SHP77 treated with DMSO at 0.1 percent for 48 hours (cell line): ENCODE measurements around the gene BRAT1.
A peak's percentile ranks its signal among the peaks of the same experiment; 100 is the strongest.
"Not testable (repeated sequence)": the region's sequence is repeated elsewhere in the genome, so short reads cannot be mapped to it uniquely, and the experiment has no call there.

Source experiments
- DNase-seq: peaks from one replicate; lab custom pipeline; 2025; lab: John Stamatoyannopoulos, UW

The BRAT1 gene

DNA sequence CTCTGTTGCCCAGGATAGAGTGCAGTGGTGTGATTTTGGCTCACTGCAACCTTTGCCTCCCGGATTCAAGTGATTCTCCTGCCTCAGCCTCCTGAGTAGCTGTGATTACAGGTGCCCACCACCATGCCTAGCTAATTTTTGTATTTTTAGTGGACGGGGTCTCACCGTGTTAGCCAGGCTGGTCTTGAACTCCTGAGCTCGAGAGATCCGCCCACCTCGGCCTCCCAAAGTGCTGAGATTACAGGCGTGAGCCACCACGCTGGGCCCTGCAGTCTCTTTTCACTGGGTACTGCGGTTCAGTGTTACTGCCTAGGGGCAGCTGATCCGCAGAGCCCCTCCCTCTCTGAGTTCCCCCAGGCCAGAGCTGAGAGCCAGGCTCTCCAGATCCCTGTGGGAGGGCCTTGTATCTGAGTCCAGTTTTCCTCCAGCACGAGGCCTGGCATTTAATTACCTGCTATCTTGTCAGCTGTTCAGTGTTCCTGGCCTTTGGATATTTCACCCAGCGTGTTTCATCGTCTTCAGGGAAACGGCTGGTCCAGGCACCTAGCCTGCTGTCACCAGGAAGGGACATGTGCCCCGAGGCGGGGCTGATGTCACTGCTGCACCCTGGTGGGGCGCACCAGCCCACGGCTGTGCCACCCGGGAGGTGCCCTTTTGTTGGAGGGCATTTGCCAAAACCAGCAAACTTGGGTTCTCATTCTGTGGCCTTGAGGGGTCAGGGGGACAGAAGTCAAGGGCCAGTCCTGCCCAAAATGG lies 19.3 kb downstream of the BRAT1 start:
- DNase-seq: not testable (repeated sequence)

- DNase-seq: not testable (repeated sequence)
Observed at GRCh38 chr7:2534214-2534613, 21.1 kb downstream of the BRAT1 start.

DNA sequence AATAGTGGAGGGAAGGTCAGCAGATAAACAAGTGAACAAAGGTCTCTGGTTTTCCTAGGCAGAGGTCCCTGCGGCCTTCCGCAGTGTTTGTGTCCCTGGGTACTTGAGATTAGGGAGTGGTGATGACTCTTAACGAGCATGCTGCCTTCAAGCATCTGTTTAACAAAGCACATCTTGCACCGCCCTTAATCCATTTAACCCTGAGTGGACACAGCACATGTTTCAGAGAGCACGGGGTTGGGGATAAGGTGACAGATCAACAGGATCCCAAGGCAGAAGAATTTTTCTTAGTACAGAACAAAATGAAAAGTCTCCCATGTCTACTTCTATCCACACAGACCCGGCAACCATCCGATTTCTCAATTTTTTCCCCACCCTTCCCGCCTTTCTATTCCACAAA lies 21.8 kb downstream of the BRAT1 start:
- not testable (repeated sequence) for DNase-seq

DNA sequence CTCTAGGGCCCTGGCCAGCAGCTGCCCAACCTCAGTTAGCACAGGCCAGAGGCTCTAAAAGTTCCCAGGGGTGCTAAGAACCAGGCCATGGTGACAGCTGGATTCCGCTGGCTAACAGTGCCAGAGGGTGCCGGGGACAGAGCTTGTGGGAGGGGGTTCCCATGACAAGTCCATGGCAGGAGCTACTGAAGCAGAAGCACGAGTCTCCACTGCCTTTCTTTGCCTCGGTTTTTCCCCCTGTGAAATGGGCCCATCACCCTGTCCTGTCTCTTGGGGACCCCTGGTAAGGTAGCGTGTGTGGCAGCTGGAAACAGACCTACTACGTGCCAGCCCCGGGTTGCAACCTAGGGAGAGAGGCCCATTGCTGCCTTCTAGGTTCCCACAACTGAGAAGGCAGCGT lies 22.5 kb downstream of the BRAT1 start:
- not testable (repeated sequence) for DNase-seq

DNA sequence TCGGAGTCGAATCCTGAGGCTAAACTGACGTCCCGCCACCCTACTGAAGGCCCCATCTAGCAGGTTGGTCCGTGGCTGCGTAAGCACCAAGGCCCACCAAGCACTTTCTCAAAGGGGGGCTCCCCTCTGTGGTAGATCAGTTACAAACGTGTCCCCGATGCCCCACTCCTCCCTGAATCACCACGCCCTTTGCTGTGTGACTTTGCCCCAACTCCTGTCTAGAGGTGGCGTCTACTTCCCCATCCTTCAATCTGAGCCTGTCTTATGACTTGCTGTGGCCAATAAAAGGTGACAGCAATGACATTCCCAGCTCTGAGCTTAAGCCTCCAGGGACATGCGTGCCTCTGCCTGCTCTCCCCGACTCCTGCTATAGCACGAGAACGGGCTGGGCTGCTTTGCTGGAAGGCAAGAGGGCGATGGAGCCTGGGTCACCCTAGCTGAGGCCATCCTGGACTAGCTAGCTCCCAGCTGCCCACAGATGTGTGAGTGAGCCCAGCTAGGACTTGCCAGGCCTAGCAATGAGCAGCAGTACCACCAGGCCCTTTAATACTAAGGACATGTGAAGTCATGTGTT lies 23.0 kb downstream of the BRAT1 start:
- not testable (repeated sequence) for DNase-seq

DNA sequence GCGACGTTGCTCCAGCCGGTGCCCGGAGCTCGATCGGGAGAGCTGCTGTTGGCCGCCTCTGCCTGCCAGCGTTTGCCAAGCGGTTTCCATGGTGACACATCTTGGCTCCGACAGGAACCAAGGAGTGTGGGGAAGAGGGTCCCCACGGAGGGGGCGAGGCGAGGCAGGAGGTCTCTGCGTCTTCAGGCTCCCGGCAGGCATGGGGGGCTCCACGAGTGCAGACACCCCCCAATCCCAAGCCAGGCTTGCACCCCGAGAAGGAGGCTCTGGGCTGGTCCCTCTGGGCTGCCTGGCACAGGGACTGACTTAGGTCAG lies 23.6 kb downstream of the BRAT1 start:
- not testable (repeated sequence) for DNase-seq

GRCh38 chr7:2530994-2531795 lies 24.1 kb downstream of the BRAT1 start:
- DNase-seq: not testable (repeated sequence)

- no peak for DNase-seq
Observed at GRCh38 chr7:2530071-2530987, 25.0 kb downstream of the BRAT1 start.

GRCh38 chr7:2529161-2530070 lies 25.9 kb downstream of the BRAT1 start:
- no peak for DNase-seq

DNA sequence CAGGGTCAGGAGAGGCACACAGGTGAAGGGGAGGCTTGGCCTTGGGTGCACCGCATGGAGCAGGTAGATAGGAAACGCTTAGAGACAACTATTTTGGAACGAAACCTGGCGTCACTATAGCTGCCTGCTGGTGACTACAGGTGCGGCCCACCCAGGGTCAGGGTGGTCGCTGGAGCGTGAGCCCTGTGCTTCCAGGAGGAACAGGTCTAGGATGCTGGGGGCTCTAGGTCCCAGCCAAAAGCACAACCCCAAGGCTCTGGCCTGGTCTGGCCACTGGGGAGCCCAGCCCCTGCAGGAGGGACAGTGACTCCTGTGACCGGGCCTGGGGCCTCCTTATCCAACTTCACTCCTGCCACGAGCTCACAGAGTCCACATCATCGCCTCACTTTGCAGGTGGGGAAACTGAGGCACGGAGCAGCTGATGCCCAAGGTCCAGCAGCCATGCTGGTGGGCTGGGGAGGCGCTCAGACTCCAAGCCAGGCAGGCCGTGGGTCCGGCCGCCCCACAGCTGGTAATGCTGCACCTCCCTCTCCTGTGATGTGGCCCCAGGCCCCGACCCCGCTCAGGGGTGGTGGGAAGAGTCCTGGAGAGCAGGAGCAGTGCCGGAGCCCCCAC lies 26.7 kb downstream of the BRAT1 start:
- DNase-seq: no peak

DNA sequence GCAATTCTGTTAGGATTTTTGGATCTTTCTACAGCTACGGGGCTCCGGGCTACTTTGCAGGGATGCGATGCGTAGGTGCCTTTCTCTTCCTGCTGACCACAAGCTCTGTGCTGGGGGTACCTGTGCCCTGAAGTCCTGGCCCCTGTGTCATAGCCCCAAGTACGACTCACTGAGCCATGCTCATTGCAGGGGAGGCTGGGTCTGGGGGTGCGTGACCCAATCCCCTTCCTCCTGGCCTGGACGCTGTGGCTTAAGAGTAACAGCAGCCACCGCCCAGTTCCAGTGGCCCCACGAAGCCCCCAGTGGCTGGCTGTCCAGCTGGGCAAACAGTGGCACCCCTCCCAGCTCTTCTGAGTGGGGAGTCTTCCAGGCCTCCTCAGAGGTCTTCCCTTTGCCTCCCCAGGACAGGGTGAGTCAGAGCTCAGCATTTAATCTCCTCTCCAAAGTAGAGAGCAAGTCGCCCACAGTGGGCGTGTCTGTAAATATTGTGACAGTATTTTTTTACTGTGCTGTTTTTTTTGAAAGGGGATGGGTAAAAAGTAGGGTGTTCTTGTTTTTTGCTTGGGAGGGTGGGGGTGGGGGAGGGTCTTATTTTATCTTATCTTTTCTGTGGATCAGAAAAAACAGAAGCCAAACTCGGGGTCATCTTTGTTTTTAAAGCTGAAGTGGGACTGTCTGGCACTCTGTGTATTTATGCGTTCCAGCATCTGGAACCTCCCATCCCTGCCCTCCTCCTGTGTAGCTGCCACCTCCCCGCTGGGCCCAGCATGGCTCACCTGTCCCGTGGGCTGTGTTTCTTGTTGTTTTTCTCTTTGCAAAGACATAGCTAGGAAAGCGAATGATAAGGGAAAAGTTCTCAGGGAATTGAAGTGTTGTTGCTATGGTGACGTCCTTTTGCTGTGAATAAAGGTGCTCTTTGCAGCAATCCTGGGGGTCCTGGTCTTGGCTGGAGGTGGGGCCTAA lies 27.5 kb downstream of the BRAT1 start:
- no peak for DNase-seq

DNA sequence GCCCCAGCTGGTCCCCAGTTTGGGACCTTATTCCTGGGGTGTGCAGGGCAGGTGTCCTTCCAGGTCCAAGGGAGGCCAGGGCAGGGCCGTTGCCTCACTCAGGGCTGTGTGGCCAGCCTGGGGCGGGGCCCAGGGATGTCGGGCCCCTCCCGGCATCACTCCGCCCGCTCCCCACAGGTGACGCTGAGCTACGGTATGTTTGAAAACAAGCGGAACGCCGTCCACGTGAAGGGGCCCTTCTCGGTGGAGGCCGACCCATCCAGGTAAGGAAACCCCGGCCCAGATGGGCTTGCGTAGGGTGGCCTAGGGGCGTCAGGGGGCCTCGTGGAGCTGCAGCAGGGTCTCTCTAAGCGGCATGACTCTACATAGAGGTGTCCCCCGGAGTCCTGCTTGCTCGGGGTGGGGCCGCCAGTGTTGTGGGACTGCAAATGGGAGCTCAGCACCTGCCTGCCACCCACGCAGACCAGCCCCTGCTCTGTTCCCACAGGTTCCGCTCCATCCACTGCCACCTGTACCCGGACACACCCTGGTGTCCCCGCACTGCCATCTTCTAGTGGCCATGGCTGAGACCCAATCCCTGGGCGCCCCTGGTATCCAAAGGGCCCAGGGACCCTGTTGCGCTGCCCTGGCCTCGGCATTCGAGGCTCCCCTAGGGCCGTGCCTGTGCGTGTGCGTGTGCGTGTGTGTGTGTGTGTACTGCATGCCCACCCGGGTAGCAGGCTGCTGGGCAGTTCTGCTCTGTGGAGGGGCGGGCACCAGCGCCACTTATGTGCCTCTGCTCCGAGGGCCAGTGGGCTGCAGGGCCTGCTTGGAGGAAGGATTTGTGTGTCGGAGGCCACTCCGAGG lies 28.4 kb downstream of the BRAT1 start:
- no peak for DNase-seq

DNA sequence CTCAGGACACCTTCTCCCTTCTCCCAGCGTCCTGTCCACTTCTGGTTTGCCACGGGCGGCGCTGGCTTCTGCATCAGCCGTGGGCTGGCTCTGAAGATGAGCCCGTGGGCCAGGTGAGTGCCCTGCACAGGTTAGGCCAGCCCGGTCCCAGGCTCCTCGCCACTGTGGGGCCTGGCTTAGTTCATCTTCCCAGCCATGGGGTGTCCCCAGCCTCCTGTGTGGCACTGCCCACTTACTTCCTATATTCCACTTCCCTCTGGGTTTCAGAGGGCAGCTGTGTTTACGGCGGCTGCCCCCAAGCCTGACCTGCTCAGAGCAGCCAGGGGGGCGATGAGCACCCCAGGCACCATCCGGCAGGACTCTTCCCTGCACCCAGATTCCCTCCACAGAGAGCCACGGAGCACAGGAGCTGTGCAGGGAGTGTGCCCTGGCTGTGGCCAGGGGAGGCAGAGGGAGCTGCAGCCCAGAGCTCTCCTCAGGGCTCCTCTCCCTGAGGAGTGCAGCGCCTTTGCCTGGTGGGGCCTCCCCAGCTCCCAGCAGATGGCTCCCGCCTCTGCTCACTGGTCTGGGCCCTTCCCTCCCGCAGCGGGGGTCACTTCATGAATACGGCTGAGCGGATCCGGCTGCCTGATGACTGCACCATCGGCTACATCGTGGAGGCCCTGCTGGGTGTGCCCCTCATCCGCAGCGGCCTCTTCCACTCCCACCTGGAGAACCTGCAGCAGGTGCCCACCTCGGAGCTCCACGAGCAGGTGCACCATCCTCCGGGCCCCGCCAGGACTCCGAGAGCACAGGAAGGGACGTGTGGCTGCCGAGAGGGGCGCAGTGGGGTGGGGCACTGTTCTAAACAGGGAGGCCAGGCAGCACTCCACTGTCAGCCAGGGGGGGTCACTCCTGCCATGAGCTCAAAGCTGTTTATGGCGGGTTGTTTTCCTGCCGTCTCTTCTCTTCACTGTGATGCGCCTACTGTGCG lies 29.4 kb downstream of the BRAT1 start:
- no peak for DNase-seq

DNA sequence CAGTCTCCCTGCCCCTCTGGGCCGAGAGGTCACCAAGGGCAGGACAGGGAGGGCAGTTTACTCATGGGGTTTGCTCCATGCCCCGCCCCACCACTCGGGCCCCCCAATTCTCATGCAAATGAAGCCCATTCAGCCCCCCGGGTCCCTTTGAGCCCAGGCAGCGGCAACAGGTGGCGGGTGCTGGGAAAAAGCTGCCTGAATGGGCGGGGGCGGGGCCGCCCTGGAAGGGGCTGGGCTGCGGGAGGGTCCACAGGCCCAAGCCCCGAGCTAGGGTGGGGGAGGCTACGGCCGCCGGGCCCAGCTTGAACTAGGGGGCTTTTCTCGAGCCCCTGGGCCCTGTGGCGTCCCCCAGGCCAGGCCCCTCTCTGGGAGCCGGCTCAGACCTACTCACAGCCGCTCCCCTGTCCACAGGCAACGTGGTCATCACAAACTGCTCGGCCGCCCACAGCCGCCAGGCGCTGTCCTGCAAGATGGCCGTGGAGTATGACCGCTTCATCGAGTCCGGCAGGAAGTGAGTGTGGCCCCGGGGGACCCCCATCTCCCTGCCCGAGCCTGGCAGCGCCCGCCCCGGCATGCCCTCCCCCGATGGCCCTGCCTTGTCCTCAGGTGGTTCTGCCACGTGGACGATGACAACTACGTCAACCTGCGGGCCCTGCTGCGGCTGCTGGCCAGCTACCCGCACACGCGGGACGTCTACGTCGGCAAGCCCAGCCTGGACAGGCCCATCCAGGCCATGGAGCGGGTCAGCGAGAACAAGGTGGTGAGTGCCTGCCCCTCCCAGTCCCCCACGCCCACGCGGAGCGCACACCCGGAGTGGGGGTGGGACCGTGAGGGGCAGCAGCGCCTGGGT lies 30.3 kb downstream of the BRAT1 start:
- no peak for DNase-seq

DNA sequence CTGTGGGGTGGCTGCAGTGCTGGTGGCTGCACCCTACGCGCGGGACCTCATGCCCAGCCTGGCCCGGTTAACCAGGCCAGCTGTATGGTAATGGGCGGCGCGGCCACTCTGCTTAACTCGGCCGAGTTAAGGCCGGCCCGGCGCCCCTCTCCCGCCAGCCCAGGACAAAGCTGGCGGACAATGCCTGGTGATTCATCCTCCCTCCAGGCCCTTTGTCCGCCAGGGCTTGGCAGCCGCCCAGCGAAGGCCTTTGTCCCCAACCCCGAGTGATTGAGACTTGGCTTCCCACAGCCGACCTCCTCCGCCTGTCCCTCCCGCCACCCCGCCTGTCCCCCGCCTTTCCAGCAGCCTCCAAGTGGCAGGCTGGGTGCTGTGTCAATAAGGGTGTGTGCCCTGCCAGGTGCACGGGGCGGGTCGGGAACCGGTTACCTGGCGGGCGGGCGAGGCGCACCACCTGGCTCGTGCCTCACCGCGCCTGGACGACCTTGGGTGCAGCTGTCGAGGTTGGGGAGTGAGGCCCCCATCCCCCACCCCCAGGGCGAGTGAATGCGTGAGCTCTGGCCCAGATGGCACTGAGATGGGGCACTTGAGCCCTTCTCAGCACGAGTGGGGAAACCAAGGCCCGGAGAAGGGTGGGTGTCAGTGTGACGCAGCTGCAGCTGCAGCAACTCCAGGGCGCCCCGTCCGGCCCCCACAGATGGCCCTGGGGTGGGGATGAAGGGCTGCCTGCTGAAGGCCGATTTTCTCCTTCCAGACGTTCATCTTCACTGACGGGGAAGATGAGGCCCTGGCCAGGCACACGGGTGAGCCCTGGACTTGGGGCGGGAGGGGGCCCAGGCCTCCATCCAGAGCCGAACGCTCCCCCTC lies 31.1 kb downstream of the BRAT1 start:
- peak; percentile 95 for DNase-seq
